UCSD-AML1 (cell line): ENCODE data around the gene SH3BGRL3.
"Not testable (repeated sequence)": the region's sequence is repeated elsewhere in the genome, so short reads cannot be mapped to it uniquely, and the experiment has no call there.

ENCODE experiments used
- DNase-seq: peaks from one replicate; lab custom pipeline; 2025; ENCODE audit not compliant: unreplicated experiment; lab: John Stamatoyannopoulos, UW

Gene SH3BGRL3

GRCh38 chr1:26279456-26280332 is at the start of gene SH3BGRL3:
Gene SH3BGRL3, plus strand, starts transcription at chr1:26280086. Its CDS starts 70 bp downstream, at chr1:26280156.
- DNase-seq, result peak; percentile 91

DNA sequence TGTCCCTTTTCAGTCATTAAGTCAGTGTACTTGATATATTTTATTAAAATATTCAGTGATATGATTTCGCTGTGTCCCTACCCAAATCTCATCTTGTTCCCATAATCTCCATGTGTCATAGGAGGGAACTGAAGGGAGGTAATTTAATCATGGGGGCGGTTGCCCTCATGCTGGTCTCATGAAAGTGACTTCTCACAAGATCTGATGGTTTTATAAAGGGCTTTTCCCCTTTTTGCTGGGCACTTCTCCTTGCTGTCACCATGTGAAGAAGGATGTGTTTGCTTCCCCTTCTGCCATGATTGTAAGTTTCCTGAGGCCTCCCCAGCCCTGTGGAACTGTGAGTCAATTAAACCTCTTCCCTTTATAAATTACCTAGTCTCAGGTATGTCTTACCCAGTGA is 49.2 kb upstream of the SH3BGRL3 start:
- DNase-seq, result not testable (repeated sequence)

DNA sequence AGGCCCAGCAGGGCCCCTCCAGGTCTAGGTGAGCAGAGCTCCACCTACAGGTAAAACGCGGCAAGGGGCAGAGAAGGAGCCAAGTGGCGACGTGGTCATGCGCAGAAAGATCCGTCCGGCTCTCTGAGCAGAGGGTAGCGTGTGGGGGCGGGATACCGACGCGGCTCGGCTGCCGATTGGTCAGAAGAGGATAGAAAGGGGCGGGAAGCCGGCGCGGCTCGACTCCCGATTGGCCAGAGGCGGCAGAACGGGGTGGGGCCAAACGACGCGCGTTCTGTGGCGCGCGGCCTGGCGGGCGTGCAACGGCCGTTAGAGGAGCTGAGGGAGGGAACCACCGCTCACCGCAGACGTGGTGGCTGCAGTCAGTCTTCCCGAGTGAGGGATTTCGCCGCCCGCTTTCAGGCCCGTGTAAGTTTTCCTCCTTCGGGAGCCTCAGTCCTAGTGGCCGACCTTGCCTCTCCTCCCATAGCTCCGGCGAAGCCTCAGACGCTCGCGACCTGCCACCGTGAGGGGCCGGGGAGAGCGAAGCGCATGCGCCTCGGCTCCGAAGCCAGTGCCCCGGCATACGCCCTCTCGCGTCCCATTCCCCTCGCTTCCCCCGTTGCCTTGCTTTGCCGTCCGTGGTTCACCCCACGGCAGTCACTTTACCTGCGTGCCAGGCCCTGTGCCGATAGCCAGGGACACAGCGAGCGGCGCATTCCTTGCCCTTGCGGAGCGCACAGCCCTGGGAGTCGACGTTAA is 45.8 kb upstream of the SH3BGRL3 start, which contains the start of gene CEP85:
Gene CEP85, plus strand, starts transcription at position 298 of the 741 bp plus-strand sequence. CDS start 5,584 bp downstream, outside the sequence.
- DNase-seq, result peak; percentile 98

DNA sequence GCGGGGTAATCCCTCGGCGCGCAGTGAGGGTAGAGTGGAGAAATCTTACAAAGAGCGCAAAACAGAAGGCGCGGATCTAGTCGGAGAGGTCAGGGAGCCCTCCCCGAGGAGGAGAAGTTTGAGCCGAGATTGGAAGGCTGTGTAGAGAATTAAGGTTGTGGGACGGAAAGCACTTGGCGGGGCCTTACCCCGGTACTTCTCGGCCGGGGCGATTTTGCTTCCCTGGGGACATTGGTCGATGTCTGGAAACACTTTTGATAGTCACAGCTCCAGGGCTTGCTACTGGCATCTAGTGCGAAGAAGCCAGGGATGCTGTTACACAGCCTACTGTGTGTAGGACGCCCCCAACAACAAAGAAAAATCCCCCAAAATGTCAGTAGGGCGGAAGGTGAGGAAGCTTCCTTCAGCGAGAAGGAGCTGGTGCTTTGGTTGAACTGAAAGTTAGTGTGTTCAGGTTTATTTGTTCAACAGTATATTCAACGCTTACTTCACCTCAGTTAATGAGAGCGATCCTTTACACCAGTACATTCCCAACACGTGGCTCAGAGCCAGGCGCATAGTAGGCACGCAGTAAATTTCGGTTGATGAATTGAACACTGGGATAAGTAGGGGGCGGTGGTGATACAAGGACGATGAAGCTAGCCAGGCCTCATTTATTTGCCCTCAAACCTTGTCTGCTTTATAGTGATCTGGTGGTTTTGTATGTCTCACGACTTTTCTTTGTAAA is 45.1 kb upstream of the SH3BGRL3 start:
- peak; percentile 45 for DNase-seq

DNA sequence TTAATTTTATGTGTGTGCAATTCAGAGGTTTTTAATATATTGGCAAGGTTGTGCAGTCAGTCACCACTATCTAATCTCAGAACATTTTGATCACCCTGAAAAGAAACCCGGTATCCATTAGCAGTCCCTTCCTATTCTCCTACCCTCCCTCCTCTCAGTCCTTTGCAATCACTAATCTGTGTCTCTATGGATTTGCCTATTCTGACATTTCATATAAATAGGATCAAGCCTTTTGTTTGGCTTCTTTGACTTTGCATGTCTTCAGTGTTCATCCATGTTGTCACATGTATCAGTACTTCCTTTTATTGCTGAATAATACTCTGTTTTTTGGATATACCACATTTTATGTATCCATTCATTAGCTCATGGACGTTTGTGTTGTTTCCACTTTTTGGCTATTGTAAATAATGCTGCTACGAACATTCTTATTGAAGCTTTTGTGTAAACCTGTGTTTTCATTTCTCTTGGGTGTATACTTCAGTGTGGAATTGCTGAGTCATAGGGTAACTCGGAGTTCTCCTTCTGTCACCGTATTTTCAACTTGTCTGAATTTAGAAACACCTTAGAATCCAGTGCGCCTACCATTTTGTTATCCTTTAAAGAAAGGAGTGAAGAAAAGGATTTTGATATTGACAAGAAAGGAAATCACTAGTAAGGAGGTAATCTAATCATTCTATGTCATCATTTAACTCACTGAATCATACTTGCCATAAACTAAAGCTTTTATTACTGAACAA is 42.5 kb upstream of the SH3BGRL3 start:
- no peak for DNase-seq

- DNase-seq, result no peak
Observed at GRCh38 chr1:26239936-26240335, 40.0 kb upstream of the SH3BGRL3 start.

DNA sequence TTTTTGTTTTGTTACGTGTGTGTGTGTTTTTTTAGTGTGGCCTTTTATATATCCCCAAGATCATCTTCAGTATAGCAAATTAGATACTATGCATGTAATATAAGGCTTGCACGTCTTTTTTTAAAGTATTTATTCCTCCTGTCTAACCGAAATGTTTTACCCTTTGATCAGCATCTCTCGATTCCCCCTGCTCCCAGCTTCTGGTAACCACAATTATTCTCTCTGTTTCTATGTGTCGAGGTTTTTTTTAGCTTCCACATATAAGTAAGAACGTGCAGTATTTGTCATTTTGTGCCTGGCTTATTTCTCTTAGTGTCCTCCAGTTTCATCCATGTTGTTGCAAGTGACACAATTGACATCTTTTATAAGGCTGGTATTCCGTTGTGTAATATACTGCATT is 27.2 kb upstream of the SH3BGRL3 start:
- DNase-seq, result no peak

GRCh38 chr1:26254404-26254803 is 25.5 kb upstream of the SH3BGRL3 start:
- no peak for DNase-seq

DNA sequence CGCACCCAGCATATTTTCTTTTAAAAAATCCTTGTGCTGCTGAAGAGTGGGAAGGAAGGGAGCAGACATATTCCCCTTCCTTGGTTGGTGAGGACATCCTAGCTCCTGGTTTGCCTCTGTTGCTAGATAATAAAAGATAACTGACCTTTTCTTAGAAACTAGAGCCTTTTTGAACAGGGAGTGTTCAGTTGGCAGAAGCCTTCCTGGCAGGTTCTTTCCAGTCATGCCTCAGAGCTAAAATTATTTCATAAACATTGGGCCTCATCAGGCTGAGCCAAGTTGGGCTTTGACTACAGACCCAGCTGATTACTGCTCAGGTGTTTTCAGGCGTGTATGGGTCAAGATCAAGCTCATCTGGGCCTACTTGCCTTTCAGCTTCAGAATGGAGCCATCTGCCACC is 22.7 kb upstream of the SH3BGRL3 start:
- no peak for DNase-seq

DNA sequence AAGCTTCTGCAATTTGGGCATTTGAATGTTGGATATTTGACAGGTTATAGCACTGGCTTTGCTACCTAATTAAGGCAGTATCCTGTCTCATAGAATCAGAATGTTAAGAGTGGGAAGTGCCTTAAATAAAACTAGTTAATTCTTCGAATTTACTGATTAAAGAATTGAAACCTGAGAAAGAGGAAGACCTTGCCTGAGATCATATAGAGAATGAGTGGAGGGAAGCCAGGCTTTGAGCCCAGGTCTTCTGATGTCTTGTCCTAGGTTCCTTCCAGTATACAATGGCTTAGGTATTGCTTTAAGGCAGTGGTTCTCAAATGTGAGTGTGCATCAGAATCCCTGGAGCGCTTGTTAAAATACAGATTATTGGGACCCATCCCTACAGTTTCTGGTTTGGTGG is 20.9 kb upstream of the SH3BGRL3 start:
- DNase-seq, result no peak

- DNase-seq, result no peak
Observed at GRCh38 chr1:26259578-26259977, 20.3 kb upstream of the SH3BGRL3 start.

- DNase-seq, result no peak
Observed at GRCh38 chr1:26263212-26263611, 16.7 kb upstream of the SH3BGRL3 start.

DNA sequence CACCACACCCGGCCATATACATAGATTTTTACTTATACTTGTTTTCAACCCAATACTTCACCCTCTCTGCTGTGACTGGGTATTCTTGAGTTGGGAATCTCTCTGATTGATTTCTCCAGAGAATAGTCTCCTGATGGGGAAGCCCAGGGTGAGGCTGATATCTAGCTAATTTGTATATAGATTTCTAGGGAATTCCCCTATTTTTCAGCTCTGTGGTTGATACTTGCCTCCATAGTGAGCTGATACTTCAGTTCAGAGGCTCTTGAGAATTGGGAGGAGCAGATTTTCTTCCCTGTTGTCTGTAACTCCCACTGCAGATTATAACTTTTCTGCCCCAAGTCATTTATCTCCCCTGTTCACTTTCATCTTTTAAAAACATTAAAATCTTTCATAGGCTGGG is 14.5 kb upstream of the SH3BGRL3 start:
- no peak for DNase-seq

GRCh38 chr1:26268290-26269197 is 11.3 kb upstream of the SH3BGRL3 start:
- DNase-seq, result no peak

DNA sequence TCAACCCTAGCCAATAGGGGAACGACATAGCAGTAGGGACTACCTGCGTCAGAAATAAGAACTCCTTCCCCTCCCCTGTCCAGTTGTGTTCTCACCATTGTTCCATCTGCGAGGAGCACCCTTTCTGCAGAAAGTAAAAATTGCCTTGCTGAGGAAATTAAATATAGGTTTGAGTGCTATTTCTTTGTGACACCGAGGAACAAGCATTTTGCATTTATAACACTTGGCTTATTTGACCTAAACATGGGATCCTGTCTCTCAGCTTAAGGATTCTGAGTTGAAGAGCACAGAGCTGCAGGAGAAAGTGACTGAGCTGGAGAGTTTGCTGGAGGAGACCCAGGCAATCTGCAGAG is 10.7 kb upstream of the SH3BGRL3 start:
- no peak for DNase-seq

- DNase-seq, result peak; percentile 42
Observed at GRCh38 chr1:26274801-26275425, 5.0 kb upstream of the SH3BGRL3 start.

- peak; percentile 82 for DNase-seq
Observed at GRCh38 chr1:26275580-26276431, 4.1 kb upstream of the SH3BGRL3 start.

DNA sequence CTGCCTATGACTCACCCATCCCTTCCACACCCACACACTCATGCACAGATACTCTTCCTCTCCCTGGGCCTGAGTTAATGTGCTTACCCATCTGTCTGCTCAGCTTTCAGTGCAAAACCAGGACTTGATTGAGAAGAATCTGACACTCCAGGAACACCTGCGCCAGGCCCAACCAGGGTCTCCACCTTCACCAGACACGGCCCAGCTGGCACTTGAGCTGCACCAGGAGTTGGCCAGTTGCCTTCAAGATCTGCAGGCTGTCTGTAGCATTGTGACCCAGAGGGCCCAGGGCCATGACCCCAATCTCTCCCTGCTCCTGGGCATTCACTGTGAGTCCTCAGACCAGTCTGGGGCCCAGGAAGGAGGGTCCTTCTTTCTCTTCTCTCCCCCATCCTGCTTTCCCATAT is 3.5 kb upstream of the SH3BGRL3 start:
- no peak for DNase-seq
